Testis (tissue), 3 donors: Measurements from ENCODE around the gene JSRP1. TPM values are rescaled to one million over a fixed set of nuclear protein-coding genes. Genes with fewer than 3 reads are reported as not detected.

Source experiments
- DNase-seq: peaks from one replicate; pipeline ENCODE4 v3.0.0-alpha.2; 2019
- H3K27ac ChIP-seq, 2 donors: fragments of 200-600 bp; sonication (generic); one replicate each; pipeline ENCODE4 v1.5.1; 2019
- H3K27me3 ChIP-seq: fragments of 200-600 bp; sonication (generic); one replicate; pipeline ENCODE4 v1.5.1; 2019
- H3K36me3 ChIP-seq: fragments of 200-600 bp; sonication (generic); one replicate; pipeline ENCODE4 v1.5.1; 2017; ENCODE audit warnings: low read depth; ENCODE audit errors: missing control alignments
- H3K4me1 ChIP-seq: fragments of 200-600 bp; sonication (generic); one replicate; pipeline ENCODE4 v1.5.1; 2019
- H3K4me3 ChIP-seq, 2 donors: fragments of 200-600 bp; sonication (generic); one replicate each; pipeline ENCODE4 v1.5.1; 2017 to 2019
- H3K9me3 ChIP-seq: fragments of 200-600 bp; sonication (generic); one replicate; pipeline ENCODE4 v1.5.1; 2017
- CTCF ChIP-seq, 3 experiments: fragments of 450-650 bp in 2 of 3; fragments of 200-600 bp in 1 of 3; sonication (generic) in 1 of 3; IDR thresholded peaks; one replicate each; pipeline ENCODE4 v1.5.1; 2016 to 2019; ENCODE audit warnings: antibody characterized with exemption in 3 of 3, mild to moderate bottlenecking in 2 of 3, moderate library complexity in 1 of 3
- POLR2A ChIP-seq: fragments of 450-650 bp; IDR thresholded peaks from one replicate; pipeline ENCODE4 v1.6.1; 2017; ENCODE audit warnings: antibody characterized with exemption, mild to moderate bottlenecking, moderate library complexity
- WGBS, 2 donors: methylation state at CpG; one replicate each; pipeline ENCODE4 v1.1.5; 2018; 5-methylcytosine and 5-hydroxymethylcytosine counted together
- intact Hi-C: fragments of 100-400 bp; cut with DNase I; formaldehyde crosslinking; loops from one replicate; pipeline ENCODE4 v1.15.1; 2023; ENCODE audit warnings: low total_unique reads
- polyA plus RNA-seq: library from polyadenylated mRNA; stranded (reverse); fragments of 350-450 nt; fragmentation: Illumina TruSeq; extraction: RNeasy Lipid Tissue Mini Kit (QIAGEN cat#74804); gene quantifications from one replicate; pipeline ENCODE4 v1.2.3, GENCODE V29; 2014; ENCODE audit warnings: low read depth, low replicate concordance; ENCODE audit not compliant: insufficient read depth
- total RNA-seq, 2 donors: library from RNA; depleted of rRNA; stranded (reverse); fragments of >200 nt; gene quantifications; one replicate each; pipeline ENCODE4 v1.2.3, GENCODE V29; 2016

Gene JSRP1
- total and polyA plus RNA-seq, 3 donors from 2014 or later = 2.2 to 4.6 (median 2.6) TPM

DNA sequence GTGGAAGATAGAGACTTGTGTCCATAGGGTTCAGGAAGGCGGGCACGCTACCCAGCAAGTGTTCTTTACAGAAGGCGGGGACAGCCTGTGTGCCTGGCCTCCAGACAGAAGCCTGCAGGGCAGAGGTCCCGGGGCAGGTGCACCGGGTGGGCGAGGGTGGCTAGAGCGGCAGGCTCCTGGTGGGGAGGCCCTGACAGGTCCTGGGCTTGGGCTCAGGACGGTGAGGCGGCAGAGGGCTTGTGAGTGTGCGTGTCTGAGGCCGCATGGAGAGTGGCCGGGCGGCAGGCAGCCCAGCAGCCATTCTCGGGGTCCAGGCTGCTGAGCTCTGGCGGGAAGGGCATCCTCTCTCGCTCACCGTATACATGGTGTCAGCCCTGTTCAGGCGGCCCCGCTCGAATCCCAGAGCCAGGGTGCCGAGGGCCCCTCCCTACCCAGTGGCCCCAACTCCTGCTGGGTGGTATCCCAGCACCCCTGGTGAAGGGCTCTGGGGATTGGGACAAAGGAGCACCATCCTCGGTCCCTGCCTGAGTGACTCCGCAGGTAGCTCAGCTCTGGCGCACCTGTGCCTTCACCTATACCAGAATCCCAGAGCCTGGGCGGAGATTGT lies 10.1 kb downstream of the JSRP1 start:
- no peak for DNase-seq
- no peaks in the 10 kb centered on the region for H3K36me3 ChIP-seq
- peaks cover 33% of the 10 kb centered on the region for H3K4me1 ChIP-seq
- intact Hi-C loops = no loop called here
- 81 to 94% methylated on average over 7 to 25 of the region's 25 CpGs for WGBS, 2 donors
- H3K4me3 ChIP-seq = no peak overlapping the region
- H3K27ac ChIP-seq = no peak overlapping the region
- H3K27me3 ChIP-seq = no peaks in the 10 kb centered on the region
- TF ChIP-seq CTCF (IDR thresholded peaks at IDR 0.05) (no peak), POLR2A (no peak)
- H3K9me3 ChIP-seq = no peaks in the 10 kb centered on the region

- no peak overlapping the region for H3K27ac ChIP-seq
- peaks cover 37% of the 10 kb centered on the region for H3K4me1 ChIP-seq
- intact Hi-C loops = no loop called here
- H3K36me3 ChIP-seq = no peaks in the 10 kb centered on the region
- no peaks in the 10 kb centered on the region for H3K9me3 ChIP-seq
- TF ChIP-seq CTCF (IDR thresholded peaks at IDR 0.05) = no peak
- no peak for TF ChIP-seq POLR2A
- WGBS, 2 donors = 70 to 83% methylated on average over 1 to 15 of the region's 15 CpGs
- no peaks in the 10 kb centered on the region for H3K27me3 ChIP-seq
- no peak overlapping the region for H3K4me3 ChIP-seq
- no peak for DNase-seq
These were observed 10.9 kb downstream of the JSRP1 start for GRCh38 chr19:2245273-2245672.

- Histone ChIP-seq H3K4me3 (no peak overlapping the region), H3K4me1 (peaks cover 36% of the 10 kb centered on the region), H3K36me3 (no peaks in the 10 kb centered on the region), H3K9me3 (no peaks in the 10 kb centered on the region), H3K27me3 (no peaks in the 10 kb centered on the region), H3K27ac (no peak overlapping the region)
- no peak for TF ChIP-seq CTCF (IDR thresholded peaks at IDR 0.05)
- no peak for TF ChIP-seq POLR2A
- WGBS, 2 donors = 92 to 95% methylated on average over 8 to 20 of the region's 21 CpGs
- no peak for DNase-seq
- intact Hi-C loops = no loop called here
These were observed 11.7 kb downstream of the JSRP1 start for GRCh38 chr19:2244486-2244885.

DNA sequence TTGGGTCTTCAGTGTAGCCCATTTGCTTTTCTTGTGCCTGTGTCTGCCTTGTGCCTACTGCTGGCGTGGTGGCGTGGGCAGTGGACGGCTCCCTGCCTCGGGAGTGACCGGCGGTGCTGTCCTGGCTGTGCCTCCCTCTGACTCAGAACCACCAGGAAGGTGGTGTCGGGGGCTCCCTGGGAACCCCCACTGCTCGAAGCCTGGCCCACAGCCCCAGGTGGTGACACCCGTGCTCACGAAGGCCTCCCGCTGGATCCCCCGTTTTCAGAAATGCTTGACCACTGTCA lies 12.1 kb downstream of the JSRP1 start:
- DNase-seq = no peak
- Histone ChIP-seq H3K9me3 (no peaks in the 10 kb centered on the region), H3K36me3 (no peaks in the 10 kb centered on the region), H3K4me3 (no peak overlapping the region), H3K27ac (no peak overlapping the region), H3K4me1 (peaks cover 35% of the 10 kb centered on the region), H3K27me3 (no peaks in the 10 kb centered on the region)
- 84% methylated on average over 10 of the region's 12 CpGs; no CpG with 5 or more reads in 1 of the 2 donors for WGBS, 2 donors
- intact Hi-C loops = no loop called here
- no peak for TF ChIP-seq CTCF (IDR thresholded peaks at IDR 0.05)
- no peak for TF ChIP-seq POLR2A
